ENCODE data around the gene NCR1. TPM values are rescaled to one million over a fixed set of nuclear protein-coding genes. Genes with fewer than 3 reads are reported as not detected.
"Not testable (repeated sequence)": the region's sequence is repeated elsewhere in the genome, so short reads cannot be mapped to it uniquely, and the experiment has no call there.

NCR1 gene
- total RNA-seq, 2 experiments from 2014 or later, result not detected

GRCh38 chr19:54906819-54907218 is 871 bp downstream of the NCR1 start:
- intact Hi-C loops (cut with DNase I, micrococcal nuclease), result no loop called here
- peaks cover 9% of the 10 kb centered on the region for H3K27me3 Mint-ChIP-seq
- no peak overlapping the region for H3K4me3 Mint-ChIP-seq
- H3K36me3 Mint-ChIP-seq (ENCODE audit: low read depth), result no peaks in the 10 kb centered on the region
- no peaks in the 10 kb centered on the region for H3K4me1 Mint-ChIP-seq (ENCODE audit: low read depth)
- DNase-seq (no peak), ATAC-seq (ENCODE audit: poor library complexity) (no peak)
- Histone ChIP-seq H3K36me3 (ENCODE audit: insufficient read depth, low read length) (no peaks in the 10 kb centered on the region), H3K4me3 (ENCODE audit: low read length) (no peak overlapping the region), H3K27ac (ENCODE audit: low read depth in 1 of 2, low read length in 2 of 2) (no peak overlapping the region), H3K27me3 (ENCODE audit: control insufficient read depth in 1 of 2, insufficient read depth in 2 of 2, low read length in 2 of 2) (peaks cover 5 to 10% of the 10 kb centered on the region in 2 experiments), H3K4me1 (ENCODE audit: insufficient read depth, low read length) (no peaks in the 10 kb centered on the region), H3K9me3 (ENCODE audit: control insufficient read depth in 1 of 2, insufficient read depth in 1 of 2, low read length in 2 of 2) (peaks cover 0 to 13% of the 10 kb centered on the region in 2 experiments)
- no peak overlapping the region for H3K27ac Mint-ChIP-seq
- no peaks in the 10 kb centered on the region for H3K9me3 Mint-ChIP-seq
- POLR2A ChIA-PET, result no interaction called here
- TF ChIP-seq CTCF (IDR thresholded peaks at IDR 0.05), result no peak
- CTCF ChIA-PET, result no interaction called here

GRCh38 chr19:54907899-54908298 is 2.0 kb downstream of the NCR1 start:
- H3K4me1 ChIP-seq (ENCODE audit: insufficient read depth, low read length); H3K4me3 Mint-ChIP-seq; H3K36me3 ChIP-seq (ENCODE audit: insufficient read depth, low read length); H3K27me3 ChIP-seq (ENCODE audit: control insufficient read depth in 1 of 2, insufficient read depth in 2 of 2, low read length in 2 of 2); H3K27ac ChIP-seq (ENCODE audit: low read depth in 1 of 2, low read length in 2 of 2); CTCF ChIA-PET; H3K4me1 Mint-ChIP-seq (ENCODE audit: low read depth); H3K36me3 Mint-ChIP-seq (ENCODE audit: low read depth); DNase-seq; H3K27ac Mint-ChIP-seq; POLR2A ChIA-PET; H3K9me3 Mint-ChIP-seq; ATAC-seq (ENCODE audit: poor library complexity); intact Hi-C loops (cut with DNase I, micrococcal nuclease); H3K4me3 ChIP-seq (ENCODE audit: low read length): not testable (repeated sequence)
- peaks cover 15% of the 10 kb centered on the region for H3K27me3 Mint-ChIP-seq
- peaks cover 0 to 18% of the 10 kb centered on the region in 2 experiments for H3K9me3 ChIP-seq (ENCODE audit: control insufficient read depth in 1 of 2, insufficient read depth in 1 of 2, low read length in 2 of 2)

GRCh38 chr19:54916822-54917221 is 10.9 kb downstream of the NCR1 start:
- Mint-ChIP-seq H3K27ac (no peak overlapping the region), H3K9me3 (no peaks in the 10 kb centered on the region), H3K4me3 (no peak overlapping the region), H3K4me1 (ENCODE audit: low read depth) (no peaks in the 10 kb centered on the region), H3K36me3 (ENCODE audit: low read depth) (no peaks in the 10 kb centered on the region), H3K27me3 (peaks cover 41% of the 10 kb centered on the region)
- CTCF ChIA-PET, result no interaction called here
- Histone ChIP-seq H3K27ac (ENCODE audit: low read depth in 1 of 2, low read length in 2 of 2) (no peak overlapping the region), H3K27me3 (ENCODE audit: control insufficient read depth in 1 of 2, insufficient read depth in 2 of 2, low read length in 2 of 2) (peaks cover 4% of the 10 kb centered on the region in 2 experiments), H3K4me3 (ENCODE audit: low read length) (no peak overlapping the region), H3K9me3 (ENCODE audit: control insufficient read depth in 1 of 2, insufficient read depth in 1 of 2, low read length in 2 of 2) (peaks cover 0 to 16% of the 10 kb centered on the region in 2 experiments), H3K4me1 (ENCODE audit: insufficient read depth, low read length) (no peaks in the 10 kb centered on the region), H3K36me3 (ENCODE audit: insufficient read depth, low read length) (no peaks in the 10 kb centered on the region)
- intact Hi-C loops (cut with DNase I, micrococcal nuclease), result no loop called here
- POLR2A ChIA-PET, result no interaction called here
- ATAC-seq (ENCODE audit: poor library complexity) (no peak), DNase-seq (peak in 1 of 14 experiments; percentile 17)
- no peak for TF ChIP-seq CTCF (IDR thresholded peaks at IDR 0.05)

- H3K4me1 Mint-ChIP-seq (ENCODE audit: low read depth), result no peaks in the 10 kb centered on the region
- POLR2A ChIA-PET, result interaction anchor here (0.7 kb wide), 1 partner anchor 16 kb away, joined by 3 read pairs; no protein-coding TSS in a partner anchor
- no peaks in the 10 kb centered on the region for H3K4me1 ChIP-seq (ENCODE audit: insufficient read depth, low read length)
- H3K27ac ChIP-seq (ENCODE audit: low read depth in 1 of 2, low read length in 2 of 2), result no peak overlapping the region
- H3K9me3 Mint-ChIP-seq, result no peaks in the 10 kb centered on the region
- peaks cover 45% of the 10 kb centered on the region for H3K27me3 Mint-ChIP-seq
- no peak for ATAC-seq (ENCODE audit: poor library complexity)
- H3K27me3 ChIP-seq (ENCODE audit: control insufficient read depth in 1 of 2, insufficient read depth in 2 of 2, low read length in 2 of 2), result peaks cover 4% of the 10 kb centered on the region in 2 experiments
- DNase-seq, result no peak
- H3K4me3 ChIP-seq (ENCODE audit: low read length), result no peak overlapping the region
- CTCF ChIA-PET, result interaction anchor here (0.7 kb wide), 1 partner anchor 535 kb away, joined by 3 read pairs; no protein-coding TSS in a partner anchor
- H3K27ac Mint-ChIP-seq, result no peak overlapping the region
- H3K36me3 Mint-ChIP-seq (ENCODE audit: low read depth), result no peaks in the 10 kb centered on the region
- no peak overlapping the region for H3K4me3 Mint-ChIP-seq
- intact Hi-C loops (cut with DNase I, micrococcal nuclease), result no loop called here
- H3K36me3 ChIP-seq (ENCODE audit: insufficient read depth, low read length), result no peaks in the 10 kb centered on the region
- H3K9me3 ChIP-seq (ENCODE audit: control insufficient read depth in 1 of 2, insufficient read depth in 1 of 2, low read length in 2 of 2), result peaks cover 0 to 11% of the 10 kb centered on the region in 2 experiments
- no peak for TF ChIP-seq CTCF (IDR thresholded peaks at IDR 0.05)
Observed at GRCh38 chr19:54918499-54918898, 12.6 kb downstream of the NCR1 start.

GRCh38 chr19:54919646-54920563 is 14.0 kb downstream of the NCR1 start:
- peaks cover 0 to 20% of the 10 kb centered on the region in 2 experiments for H3K9me3 ChIP-seq (ENCODE audit: control insufficient read depth in 1 of 2, insufficient read depth in 1 of 2, low read length in 2 of 2)
- H3K27ac Mint-ChIP-seq; H3K4me1 ChIP-seq (ENCODE audit: insufficient read depth, low read length); H3K9me3 Mint-ChIP-seq; H3K4me1 Mint-ChIP-seq (ENCODE audit: low read depth); H3K36me3 Mint-ChIP-seq (ENCODE audit: low read depth); POLR2A ChIA-PET; intact Hi-C loops (cut with DNase I, micrococcal nuclease); H3K27ac ChIP-seq (ENCODE audit: low read depth in 1 of 2, low read length in 2 of 2); ATAC-seq (ENCODE audit: poor library complexity); CTCF ChIA-PET; H3K36me3 ChIP-seq (ENCODE audit: insufficient read depth, low read length); H3K4me3 ChIP-seq (ENCODE audit: low read length); H3K27me3 ChIP-seq (ENCODE audit: control insufficient read depth in 1 of 2, insufficient read depth in 2 of 2, low read length in 2 of 2); H3K4me3 Mint-ChIP-seq: not testable (repeated sequence)
- H3K27me3 Mint-ChIP-seq, result peaks cover 45% of the 10 kb centered on the region
- DNase-seq, result peak in 1 of 14 experiments; percentile 11

All from CD4-positive, alpha-beta T cell (primary cell).